GM19043 (cell line): ENCODE data around the gene NINJ2.

ENCODE experiments used
- ATAC-seq: cut with Tn5 transposase; IDR thresholded peaks from one replicate; pipeline ENCODE4 v1.9.1; 2021; ENCODE audit warnings: low read depth; ENCODE audit not compliant: unreplicated experiment

NINJ2 gene

GRCh38 chr12:572532-572899 lies 90.7 kb downstream of the NINJ2 start:
- ATAC-seq, result no peak

- ATAC-seq, result no peak
These were observed 91.3 kb downstream of the NINJ2 start for GRCh38 chr12:571795-572531.

- ATAC-seq, result no peak
These were observed 92.1 kb downstream of the NINJ2 start for GRCh38 chr12:570921-571794.

GRCh38 chr12:570435-570920 lies 92.8 kb downstream of the NINJ2 start:
- no peak for ATAC-seq

GRCh38 chr12:569803-570434 lies 93.3 kb downstream of the NINJ2 start:
- no peak for ATAC-seq

- ATAC-seq, result no peak
These were observed 94.1 kb downstream of the NINJ2 start for GRCh38 chr12:569091-569676.

- no peak for ATAC-seq
These were observed 94.8 kb downstream of the NINJ2 start for GRCh38 chr12:568486-568885.

GRCh38 chr12:565589-566105 lies 97.6 kb downstream of the NINJ2 start:
- no peak for ATAC-seq

GRCh38 chr12:565161-565560 lies 98.1 kb downstream of the NINJ2 start:
- no peak for ATAC-seq

- ATAC-seq, result no peak
These were observed 99.4 kb downstream of the NINJ2 start for GRCh38 chr12:563787-564298.

- ATAC-seq, result no peak
These were observed 99.9 kb downstream of the NINJ2 start for GRCh38 chr12:563250-563781.

- ATAC-seq, result no peak
These were observed 100.6 kb downstream of the NINJ2 start for GRCh38 chr12:562634-563033.

GRCh38 chr12:561908-562593 lies 101.2 kb downstream of the NINJ2 start:
- no peak for ATAC-seq

GRCh38 chr12:561391-561705 lies 101.9 kb downstream of the NINJ2 start:
- ATAC-seq, result no peak

GRCh38 chr12:560691-561390 lies 102.4 kb downstream of the NINJ2 start:
- ATAC-seq, result no peak

GRCh38 chr12:559906-560455 lies 103.3 kb downstream of the NINJ2 start:
- no peak for ATAC-seq

- ATAC-seq, result no peak
These were observed 103.9 kb downstream of the NINJ2 start for GRCh38 chr12:559208-559905.

GRCh38 chr12:558580-558979 lies 104.7 kb downstream of the NINJ2 start:
- ATAC-seq, result no peak
